ENCODE results near the gene PTPRN. TPM values are rescaled to one million over a fixed set of nuclear protein-coding genes. Genes with fewer than 3 reads are reported as not detected.
"Not testable (repeated sequence)": the region's sequence is repeated elsewhere in the genome, so short reads cannot be mapped to it uniquely, and the experiment has no call there.

Gene PTPRN
- total RNA-seq, 4 donors from 2014 or later = not detected

GRCh38 chr2:219289195-219289536, 20.0 kb downstream of the PTPRN start:
- H3K4me1 ChIP-seq = peaks cover under 1 to 3% of the 10 kb centered on the region in 2 donors
- no peak overlapping the region for H3K4me3 ChIP-seq
- TF ChIP-seq POLR2A (IDR thresholded peaks at IDR 0.05) = no peak
- TF ChIP-seq CTCF (IDR thresholded peaks at IDR 0.05 in 4 of 5, conservative IDR thresholded peaks at IDR 0.05 in 1 of 5) = no peak
- peaks cover 0 to 14% of the 10 kb centered on the region in 2 donors for H3K36me3 ChIP-seq
- DNase-seq = no peak
- in situ Hi-C loops (cut with MboI; ENCODE audit: low sequenced_read_pairs in 4 of 4) = loop anchor here in 2 of 4 donors (25.0 kb wide), 2 partner anchors 127 to 248 kb away; partner anchors contain the start of genes CHPF (in 1 of the 2), NHEJ1 (in 1 of the 2), SLC23A3 (in 1 of the 2) and TMEM198 (in 1 of the 2)
- no peak for ATAC-seq
- H3K27ac ChIP-seq = peak overlapping the region in 2 of 4 donors; percentile 23 to 42
- no peaks in the 10 kb centered on the region for H3K27me3 ChIP-seq
- no peaks in the 10 kb centered on the region for H3K9me3 ChIP-seq
- intact Hi-C loops (cut with DNase I; ENCODE audit: low total_unique reads) = no loop called here

GRCh38 chr2:219287580-219288265, 21.5 kb downstream of the PTPRN start:
- ATAC-seq = no peak
- Histone ChIP-seq H3K36me3 (peaks cover 3 to 28% of the 10 kb centered on the region in 2 donors), H3K4me1 (no peaks in the 10 kb centered on the region), H3K9me3 (no peaks in the 10 kb centered on the region), H3K27me3 (no peaks in the 10 kb centered on the region), H3K4me3 (no peak overlapping the region), H3K27ac (no peak overlapping the region)
- in situ Hi-C loops (cut with MboI; ENCODE audit: low sequenced_read_pairs in 4 of 4) = loop anchor here in 2 of 4 donors (25.0 kb wide), 2 partner anchors 125 to 250 kb away; partner anchors contain the start of genes CHPF (in 1 of the 2), NHEJ1 (in 1 of the 2), SLC23A3 (in 1 of the 2) and TMEM198 (in 1 of the 2)
- intact Hi-C loops (cut with DNase I; ENCODE audit: low total_unique reads) = no loop called here
- DNase-seq = peak in 1 of 2 donors; percentile 3
- TF ChIP-seq POLR2A (IDR thresholded peaks at IDR 0.05) = no peak
- no peak for TF ChIP-seq CTCF (IDR thresholded peaks at IDR 0.05 in 4 of 5, conservative IDR thresholded peaks at IDR 0.05 in 1 of 5)

GRCh38 chr2:219287116-219287440, 22.1 kb downstream of the PTPRN start:
- H3K9me3 ChIP-seq; intact Hi-C loops (cut with DNase I; ENCODE audit: low total_unique reads); H3K4me1 ChIP-seq; H3K27ac ChIP-seq; H3K27me3 ChIP-seq; ATAC-seq; H3K4me3 ChIP-seq: not testable (repeated sequence)
- in situ Hi-C loops (cut with MboI; ENCODE audit: low sequenced_read_pairs in 4 of 4) = loop anchor here in 2 of 4 donors (25.0 kb wide), 2 partner anchors 125 to 250 kb away; partner anchors contain the start of genes CHPF (in 1 of the 2), NHEJ1 (in 1 of the 2), SLC23A3 (in 1 of the 2) and TMEM198 (in 1 of the 2)
- DNase-seq = peak in 1 of 2 donors; percentile 3
- H3K36me3 ChIP-seq = peaks cover 3 to 35% of the 10 kb centered on the region in 2 donors

- DNase-seq = no peak
- no peak for ATAC-seq
- intact Hi-C loops (cut with DNase I; ENCODE audit: low total_unique reads) (no loop called here), in situ Hi-C loops (cut with MboI; ENCODE audit: low sequenced_read_pairs in 4 of 4) (loop anchor here in 2 of 4 donors (25.0 kb wide), 2 partner anchors 124 to 251 kb away; partner anchors contain the start of genes CHPF (in 1 of the 2), NHEJ1 (in 1 of the 2), SLC23A3 (in 1 of the 2) and TMEM198 (in 1 of the 2))
- peaks cover 3 to 38% of the 10 kb centered on the region in 2 donors for H3K36me3 ChIP-seq
- H3K27me3 ChIP-seq = no peaks in the 10 kb centered on the region
- peak overlapping the region in 2 of 4 donors; percentile 33 to 45 for H3K27ac ChIP-seq
- no peak for TF ChIP-seq POLR2A (IDR thresholded peaks at IDR 0.05)
- TF ChIP-seq CTCF (IDR thresholded peaks at IDR 0.05 in 4 of 5, conservative IDR thresholded peaks at IDR 0.05 in 1 of 5) = no peak
- no peak overlapping the region for H3K4me3 ChIP-seq
- no peaks in the 10 kb centered on the region for H3K9me3 ChIP-seq
- H3K4me1 ChIP-seq = no peaks in the 10 kb centered on the region
Observed at GRCh38 chr2:219286436-219287115, 22.6 kb downstream of the PTPRN start.

Measured in gastrocnemius medialis (tissue), 4 donors.